Endometrial microvascular endothelial cells (primary cell): ENCODE results near the gene TMEM38A. TPM values are rescaled to one million over a fixed set of nuclear protein-coding genes. Genes with fewer than 3 reads are reported as not detected.
"Not testable (repeated sequence)": the region's sequence is repeated elsewhere in the genome, so short reads cannot be mapped to it uniquely, and the experiment has no call there.

Experiments
- in situ Hi-C: cut with HindIII; loops from 2 replicates; pipeline ENCODE4 v1.10.0; 2017; ENCODE audit warnings: low sequenced_read_pairs, low pct_unique_long_range_greater_than_20kb; ENCODE audit errors: inconsistent ontology term
- total RNA-seq: library from RNA; depleted of rRNA; stranded (reverse); fragments of >200 nt; gene quantifications from one replicate; pipeline ENCODE4 v1.2.3, GENCODE V29; 2015; ENCODE audit errors: inconsistent ontology term

TMEM38A gene
- total RNA-seq, 1 donor from 2014 or later = not detected

- in situ Hi-C loops = not testable (repeated sequence)
These were observed 7.8 kb downstream of the TMEM38A start for GRCh38 chr19:16668702-16669101.

- in situ Hi-C loops = no loop called here
These were observed 9.4 kb downstream of the TMEM38A start for GRCh38 chr19:16670291-16670690.

GRCh38 chr19:16671652-16672274 lies 10.8 kb downstream of the TMEM38A start:
- in situ Hi-C loops = no loop called here

- in situ Hi-C loops = no loop called here
These were observed 12.3 kb downstream of the TMEM38A start for GRCh38 chr19:16673231-16673630.

- in situ Hi-C loops = not testable (repeated sequence)
These were observed 12.9 kb downstream of the TMEM38A start for GRCh38 chr19:16673839-16674238.

GRCh38 chr19:16676101-16676798 lies 15.3 kb downstream of the TMEM38A start:
- in situ Hi-C loops = no loop called here

- in situ Hi-C loops = no loop called here
These were observed 16.1 kb downstream of the TMEM38A start for GRCh38 chr19:16677055-16677454.

GRCh38 chr19:16678498-16678897 lies 17.6 kb downstream of the TMEM38A start:
- in situ Hi-C loops = no loop called here

- in situ Hi-C loops = no loop called here
These were observed 18.9 kb downstream of the TMEM38A start for GRCh38 chr19:16679811-16680210.

- in situ Hi-C loops = no loop called here
These were observed 21.6 kb downstream of the TMEM38A start for GRCh38 chr19:16682539-16682938.

- in situ Hi-C loops = no loop called here
These were observed 23.3 kb downstream of the TMEM38A start for GRCh38 chr19:16684216-16684615.

- in situ Hi-C loops = no loop called here
These were observed 27.1 kb downstream of the TMEM38A start for GRCh38 chr19:16688084-16688483.

- in situ Hi-C loops = no loop called here
These were observed 38.0 kb downstream of the TMEM38A start for GRCh38 chr19:16698914-16699313.

- in situ Hi-C loops = no loop called here
These were observed 41.2 kb downstream of the TMEM38A start for GRCh38 chr19:16702123-16702522.

- in situ Hi-C loops = no loop called here
These were observed 42.7 kb downstream of the TMEM38A start for GRCh38 chr19:16703677-16704076.

- in situ Hi-C loops = not testable (repeated sequence)
These were observed 49.9 kb downstream of the TMEM38A start for GRCh38 chr19:16710870-16711269.

GRCh38 chr19:16712295-16712694 lies 51.4 kb downstream of the TMEM38A start:
- in situ Hi-C loops = not testable (repeated sequence)

- in situ Hi-C loops = no loop called here
These were observed 53.9 kb downstream of the TMEM38A start for GRCh38 chr19:16714702-16715287.

- in situ Hi-C loops = no loop called here
These were observed 54.7 kb downstream of the TMEM38A start for GRCh38 chr19:16715611-16716010.

GRCh38 chr19:16721051-16721450 lies 60.1 kb downstream of the TMEM38A start:
- in situ Hi-C loops = no loop called here
